HEK293T (cell line): Measurements from ENCODE around the gene RAD23A.

Experiments
- ARNT ChIP-seq: fragments of 450-650 bp; IDR thresholded peaks from 2 replicates; pipeline ENCODE4 v1.6.1; 2017; ENCODE audit warnings: mild to moderate bottlenecking
- BHLHE40 ChIP-seq: fragments of 450-650 bp; IDR thresholded peaks from 2 replicates; pipeline ENCODE4 v1.6.1; 2016; ENCODE audit warnings: mild to moderate bottlenecking, moderate library complexity, borderline replicate concordance
- CTBP1 ChIP-seq: fragments of 450-650 bp; IDR thresholded peaks from 2 replicates; pipeline ENCODE4 v1.6.1; 2016; ENCODE audit warnings: borderline replicate concordance
- ELF4 ChIP-seq: fragments of 450-650 bp; IDR thresholded peaks from 2 replicates; pipeline ENCODE4 v1.6.1; 2017; ENCODE audit warnings: antibody characterized with exemption
- FOXA1 ChIP-seq: fragments of 450-650 bp; IDR thresholded peaks from 2 replicates; pipeline ENCODE4 v1.6.1; 2016; ENCODE audit warnings: mild to moderate bottlenecking
- FOXK2 ChIP-seq: fragments of 450-650 bp; IDR thresholded peaks from 2 replicates; pipeline ENCODE4 v1.6.1; 2016; ENCODE audit warnings: mild to moderate bottlenecking
- FOXM1 ChIP-seq: fragments of 450-650 bp; IDR thresholded peaks from 2 replicates; pipeline ENCODE4 v1.6.1; 2017; ENCODE audit warnings: mild to moderate bottlenecking, borderline replicate concordance
- HDGF ChIP-seq: fragments of 450-650 bp; IDR thresholded peaks from 2 replicates; pipeline ENCODE4 v1.6.1; 2017; ENCODE audit warnings: antibody characterized with exemption, borderline replicate concordance
- NFRKB ChIP-seq: fragments of 450-650 bp; IDR thresholded peaks from 2 replicates; pipeline ENCODE4 v1.6.1; 2016; ENCODE audit warnings: mild to moderate bottlenecking, moderate library complexity
- PKNOX1 ChIP-seq: fragments of 450-650 bp; IDR thresholded peaks from 2 replicates; pipeline ENCODE4 v1.6.1; 2016
- SP1 ChIP-seq: fragments of 450-650 bp; IDR thresholded peaks from 2 replicates; pipeline ENCODE4 v1.6.1; 2017
- TARDBP ChIP-seq: fragments of 450-650 bp; IDR thresholded peaks from 2 replicates; pipeline ENCODE4 v1.6.1; 2016
- ZNF384 ChIP-seq: fragments of 450-650 bp; IDR thresholded peaks from 2 replicates; pipeline ENCODE4 v1.6.1; 2016

GRCh38 chr19:12953138-12953798 is 7.6 kb downstream of the RAD23A start:
- no peak for TF ChIP-seq ARNT
- TF ChIP-seq SP1, result no peak
- no peak for TF ChIP-seq PKNOX1
- TF ChIP-seq BHLHE40, result no peak
- no peak for TF ChIP-seq ZNF384
- no peak for TF ChIP-seq CTBP1
- TF ChIP-seq FOXK2, result no peak
- TF ChIP-seq NFRKB, result no peak
- TF ChIP-seq FOXA1, result no peak
- no peak for TF ChIP-seq HDGF
- no peak for TF ChIP-seq ELF4
- no peak for TF ChIP-seq FOXM1
- TF ChIP-seq TARDBP, result no peak
